ENCODE data around the gene SLC44A1.

- TF ChIP-seq YY1 (IDR thresholded peaks at IDR 0.05; ENCODE audit: insufficient read depth, insufficient read length) (no peak), ZNF274 (IDR thresholded peaks at IDR 0.05; ENCODE audit: low read depth, low read length) (no peak), SUZ12 (IDR thresholded peaks at IDR 0.05; ENCODE audit: extremely low read depth, insufficient read depth, insufficient read length) (no peak)
Measured at GRCh38 chr9:105269593-105269992, 25.1 kb downstream of the SLC44A1 start.
